Renal pelvis (tissue), 4 donors: ENCODE results near the gene CNN2. TPM values are rescaled to one million over a fixed set of nuclear protein-coding genes. Genes with fewer than 3 reads are reported as not detected.

Experiments used
- DNase-seq: peaks from one replicate; pipeline ENCODE4 v3.0.0-alpha.2; 2013
- polyA plus RNA-seq, 3 donors: library from polyadenylated mRNA; unstranded; fragments of 120-200 nt; gene quantifications; one replicate each; pipeline ENCODE4 v1.2.1, GENCODE V29; 2013; ENCODE audit not compliant: insufficient read length in 3 of 3

Gene CNN2
- polyA plus RNA-seq, 3 donors = 171 to 183 (median 174) TPM

GRCh38 chr19:1045247-1045603 is 18.8 kb downstream of the CNN2 start:
- no peak for DNase-seq

GRCh38 chr19:1046117-1046626 is 19.8 kb downstream of the CNN2 start:
- DNase-seq = no peak

- no peak for DNase-seq
Observed at GRCh38 chr19:1046836-1047695, 20.7 kb downstream of the CNN2 start.

GRCh38 chr19:1047696-1048147 is 21.3 kb downstream of the CNN2 start:
- no peak for DNase-seq

- DNase-seq = no peak
Observed at GRCh38 chr19:1049106-1049505, 22.7 kb downstream of the CNN2 start.

- DNase-seq = no peak
Observed at GRCh38 chr19:1049800-1050199, 23.4 kb downstream of the CNN2 start.

- DNase-seq = no peak
Observed at GRCh38 chr19:1050989-1051788, 24.8 kb downstream of the CNN2 start.

GRCh38 chr19:1051791-1052190 is 25.4 kb downstream of the CNN2 start:
- DNase-seq = no peak

- DNase-seq = no peak
Observed at GRCh38 chr19:1052349-1052975, 26.1 kb downstream of the CNN2 start.

- no peak for DNase-seq
Observed at GRCh38 chr19:1053176-1054101, 27.0 kb downstream of the CNN2 start.

- DNase-seq = no peak
Observed at GRCh38 chr19:1054102-1055027, 28.0 kb downstream of the CNN2 start.

GRCh38 chr19:1055028-1055425 is 28.6 kb downstream of the CNN2 start:
- no peak for DNase-seq

- no peak for DNase-seq
Observed at GRCh38 chr19:1055886-1056620, 29.6 kb downstream of the CNN2 start.

GRCh38 chr19:1057176-1057855 is 30.9 kb downstream of the CNN2 start:
- DNase-seq = no peak

GRCh38 chr19:1058112-1058511 is 31.7 kb downstream of the CNN2 start:
- no peak for DNase-seq

- no peak for DNase-seq
Observed at GRCh38 chr19:1060689-1061088, 34.3 kb downstream of the CNN2 start.

- no peak for DNase-seq
Observed at GRCh38 chr19:1061987-1062386, 35.6 kb downstream of the CNN2 start.

GRCh38 chr19:1062387-1063029 is 36.1 kb downstream of the CNN2 start:
- no peak for DNase-seq
